ENCODE data around the gene DOK6.
"Not testable (repeated sequence)": the region's sequence is repeated elsewhere in the genome, so short reads cannot be mapped to it uniquely, and the experiment has no call there.

Gene DOK6

DNA sequence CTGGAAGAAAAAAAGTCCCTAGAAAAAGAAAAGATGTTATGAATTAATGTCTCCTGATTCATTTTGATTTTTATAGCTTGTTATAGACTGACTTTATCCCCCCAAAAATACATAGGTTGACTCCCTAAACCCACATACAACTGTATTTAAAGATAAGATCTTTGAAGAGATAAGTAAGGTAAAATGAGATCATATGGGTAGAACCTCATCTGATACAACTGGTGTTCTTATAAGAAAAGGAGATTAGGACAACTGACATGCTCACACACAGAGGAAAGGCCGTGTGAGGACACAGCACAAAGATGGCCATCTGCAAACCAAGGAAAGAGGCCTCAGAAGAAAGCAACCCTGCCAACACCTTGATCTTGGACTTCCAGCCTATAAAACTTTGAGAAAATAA, 429.5 kb downstream of the DOK6 start:
- DNase-seq: no peak

DNA sequence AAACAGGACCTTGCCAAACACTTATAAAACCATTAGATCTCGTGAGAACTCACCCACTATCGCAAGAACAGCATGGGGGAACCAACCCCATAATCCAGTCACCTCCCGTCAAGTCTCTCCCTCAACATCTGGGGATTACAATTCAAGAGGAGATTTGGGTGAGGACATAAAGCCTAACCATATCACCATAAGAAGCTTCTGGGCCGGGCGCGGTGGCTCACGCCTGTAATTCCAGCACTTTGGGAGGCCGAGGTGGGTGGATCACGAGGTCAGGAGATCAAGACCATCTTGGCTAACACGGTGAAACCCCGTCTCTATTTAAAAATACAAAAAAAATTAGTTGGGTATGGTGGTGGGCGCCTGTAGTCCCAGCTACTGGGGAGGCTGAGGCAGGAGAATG, 434.3 kb downstream of the DOK6 start:
- not testable (repeated sequence) for DNase-seq

DNA sequence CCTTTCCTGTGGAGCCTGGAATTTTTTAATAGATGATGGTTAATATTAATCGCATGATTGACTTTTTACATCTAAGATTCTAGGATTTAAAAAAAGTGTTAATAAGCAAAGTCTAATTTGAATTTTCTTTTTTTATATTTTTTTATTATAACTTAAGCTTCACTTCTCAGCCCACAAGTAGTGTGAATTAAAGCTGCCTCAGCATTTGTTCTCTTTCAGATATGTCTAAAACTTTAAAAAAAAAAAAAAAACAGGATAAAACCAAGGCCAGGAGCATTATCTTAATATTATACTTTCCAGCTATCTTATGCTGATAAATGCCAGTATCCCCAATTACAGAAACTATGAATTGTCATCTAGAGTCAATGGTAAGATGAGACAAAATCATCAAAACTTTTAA, 437.3 kb downstream of the DOK6 start:
- no peak for DNase-seq

DNA sequence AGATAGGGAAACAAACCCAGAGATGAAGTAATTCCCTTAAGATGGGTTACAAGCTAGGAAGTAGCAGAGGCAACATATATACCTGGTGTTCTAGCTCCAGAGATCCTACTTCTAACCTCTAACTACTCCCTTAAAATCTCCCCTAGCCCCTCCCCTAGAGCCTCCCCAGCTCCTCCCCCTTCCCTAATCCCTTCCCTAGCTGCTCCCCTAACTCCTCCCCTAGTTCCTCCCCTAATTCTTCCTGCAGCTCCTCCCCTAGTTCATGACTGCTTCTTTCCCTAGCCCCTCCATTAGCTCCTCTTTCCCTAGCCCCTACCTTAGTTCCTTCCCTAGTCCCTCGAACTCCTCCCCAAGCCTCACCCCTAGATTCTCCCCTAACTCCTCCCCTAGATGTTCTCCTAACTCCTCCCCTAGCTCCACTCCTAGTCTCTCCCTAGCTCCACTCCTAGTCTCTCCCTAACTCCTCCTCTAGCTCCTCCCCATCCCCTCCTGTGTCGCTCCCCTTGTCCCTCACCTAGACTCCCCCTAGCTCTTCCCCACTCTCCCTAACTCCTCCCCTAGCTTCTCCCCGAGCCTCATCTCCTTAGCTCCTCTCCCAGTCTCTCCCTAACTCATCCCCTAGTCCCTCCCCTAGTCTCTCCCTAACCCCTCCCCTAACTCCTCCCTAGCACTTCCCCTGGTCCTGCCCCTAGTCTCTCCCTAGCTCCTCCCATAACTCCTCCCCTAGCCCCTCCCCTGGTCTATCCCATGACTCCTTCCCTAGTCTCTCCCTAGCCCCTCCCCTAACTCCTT, 438.1 kb downstream of the DOK6 start:
- DNase-seq: no peak

DNA sequence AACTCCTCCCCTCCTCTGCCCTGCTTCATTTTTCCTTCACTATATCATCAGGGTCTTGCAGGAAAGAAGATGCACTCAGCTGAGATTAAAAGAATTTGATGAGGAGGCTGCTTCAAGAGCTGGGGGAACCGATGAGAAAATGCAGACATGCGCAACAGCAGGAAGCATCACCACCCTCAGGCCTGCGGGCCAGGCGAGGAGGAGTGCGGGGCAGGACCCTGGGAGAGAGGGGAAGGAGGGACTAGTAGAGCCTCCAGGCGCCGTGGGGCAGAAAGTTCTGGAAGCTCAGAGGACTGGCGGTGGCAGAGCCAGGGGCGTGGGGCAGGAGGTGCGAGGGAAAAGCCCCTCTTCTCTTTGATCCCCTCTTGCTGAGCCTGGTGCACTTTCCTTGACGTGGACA, 438.8 kb downstream of the DOK6 start:
- DNase-seq: no peak

DNA sequence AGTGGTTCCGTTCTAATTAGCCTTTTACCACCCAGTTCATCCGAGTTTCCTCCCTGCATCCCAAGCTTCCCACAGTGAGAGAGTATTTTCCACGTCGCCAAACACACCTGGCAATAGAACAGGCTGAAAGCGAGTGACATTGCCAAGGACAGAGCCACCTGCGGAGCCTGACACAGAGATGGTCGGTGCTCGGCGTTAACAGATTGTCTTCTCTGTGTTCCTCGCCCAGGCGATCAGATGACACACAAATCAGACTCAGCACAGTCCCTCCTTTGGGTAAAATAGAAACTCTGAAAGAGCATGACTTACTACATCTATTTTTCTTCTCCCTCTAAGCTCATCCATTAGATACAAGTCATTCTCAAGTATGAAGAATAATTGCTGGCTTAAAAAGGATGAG, 439.3 kb downstream of the DOK6 start:
- DNase-seq: no peak

DNA sequence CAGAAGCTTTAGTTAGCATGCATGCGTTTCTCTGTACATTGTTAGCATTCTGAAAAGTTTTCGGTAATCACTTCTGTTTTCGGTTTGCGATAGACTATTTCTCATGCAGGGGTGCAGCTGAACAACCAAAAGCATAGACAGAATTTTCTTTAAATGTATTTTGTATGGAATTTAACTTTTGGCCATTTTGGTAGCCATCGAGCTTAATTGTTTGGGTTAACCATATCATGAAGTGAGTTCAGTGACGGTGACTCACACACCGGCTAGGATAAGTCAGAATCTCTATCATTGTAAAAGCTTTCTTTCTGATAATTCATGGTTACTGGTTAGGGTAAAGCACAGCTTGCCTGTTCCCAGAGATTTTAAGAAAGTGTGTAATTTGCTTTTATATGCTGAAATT, 439.8 kb downstream of the DOK6 start:
- no peak for DNase-seq

DNA sequence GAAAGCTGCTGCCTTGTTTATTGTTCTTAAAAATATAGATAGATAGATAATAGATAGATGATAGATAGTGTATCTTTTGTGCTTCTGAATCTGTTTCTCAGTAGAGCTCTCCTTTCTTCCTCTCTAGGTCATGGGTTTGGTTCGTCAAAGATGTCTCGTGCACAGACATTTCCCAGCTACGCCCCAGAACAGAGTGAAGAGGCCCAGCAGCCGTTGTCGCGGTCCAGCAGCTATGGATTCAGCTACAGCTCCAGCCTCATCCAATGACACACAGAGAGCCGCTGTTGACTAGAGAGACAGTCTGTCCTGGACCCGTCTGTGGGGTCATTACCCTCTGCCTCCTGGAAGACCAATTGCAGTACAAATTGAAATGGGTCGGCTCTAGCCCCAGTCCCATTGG, 440.4 kb downstream of the DOK6 start:
- DNase-seq: no peak

DNA sequence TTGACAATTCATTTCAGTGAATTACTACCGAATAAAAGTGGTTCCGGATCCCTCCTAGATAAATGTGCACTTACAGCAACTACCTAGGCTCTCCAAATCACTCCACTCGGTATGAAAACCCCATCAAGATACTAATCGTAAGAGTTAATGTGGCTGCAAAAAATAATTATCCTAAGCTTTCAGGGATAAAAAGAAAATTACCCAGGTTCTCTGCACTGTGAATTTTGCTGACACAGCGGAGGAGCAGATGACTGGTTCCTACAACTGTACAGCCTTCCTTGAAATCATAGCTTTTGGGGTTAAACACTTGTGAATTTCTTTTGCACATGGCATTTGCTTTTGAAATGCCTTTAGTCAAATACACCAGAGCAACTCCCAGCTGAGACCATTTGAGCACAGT, 442.3 kb downstream of the DOK6 start:
- DNase-seq: no peak

DNA sequence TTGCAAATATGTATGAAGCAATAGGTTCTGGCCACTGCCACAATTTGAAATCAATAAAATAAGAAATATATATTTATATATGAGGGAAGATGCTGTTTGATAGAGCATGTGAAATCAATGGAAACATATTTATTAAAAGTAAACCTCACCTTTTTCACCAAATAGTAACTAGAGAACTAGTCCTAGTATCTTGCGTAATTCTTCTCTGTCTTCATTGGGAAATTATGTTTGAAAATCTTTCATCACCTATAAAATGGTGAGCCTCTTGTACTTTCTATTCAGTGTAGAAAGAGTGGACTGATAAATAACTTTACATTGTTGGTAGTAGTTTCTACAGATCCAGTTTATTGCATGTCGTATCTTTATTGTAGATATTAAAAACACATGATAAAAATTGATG, 444.0 kb downstream of the DOK6 start:
- DNase-seq: no peak

DNA sequence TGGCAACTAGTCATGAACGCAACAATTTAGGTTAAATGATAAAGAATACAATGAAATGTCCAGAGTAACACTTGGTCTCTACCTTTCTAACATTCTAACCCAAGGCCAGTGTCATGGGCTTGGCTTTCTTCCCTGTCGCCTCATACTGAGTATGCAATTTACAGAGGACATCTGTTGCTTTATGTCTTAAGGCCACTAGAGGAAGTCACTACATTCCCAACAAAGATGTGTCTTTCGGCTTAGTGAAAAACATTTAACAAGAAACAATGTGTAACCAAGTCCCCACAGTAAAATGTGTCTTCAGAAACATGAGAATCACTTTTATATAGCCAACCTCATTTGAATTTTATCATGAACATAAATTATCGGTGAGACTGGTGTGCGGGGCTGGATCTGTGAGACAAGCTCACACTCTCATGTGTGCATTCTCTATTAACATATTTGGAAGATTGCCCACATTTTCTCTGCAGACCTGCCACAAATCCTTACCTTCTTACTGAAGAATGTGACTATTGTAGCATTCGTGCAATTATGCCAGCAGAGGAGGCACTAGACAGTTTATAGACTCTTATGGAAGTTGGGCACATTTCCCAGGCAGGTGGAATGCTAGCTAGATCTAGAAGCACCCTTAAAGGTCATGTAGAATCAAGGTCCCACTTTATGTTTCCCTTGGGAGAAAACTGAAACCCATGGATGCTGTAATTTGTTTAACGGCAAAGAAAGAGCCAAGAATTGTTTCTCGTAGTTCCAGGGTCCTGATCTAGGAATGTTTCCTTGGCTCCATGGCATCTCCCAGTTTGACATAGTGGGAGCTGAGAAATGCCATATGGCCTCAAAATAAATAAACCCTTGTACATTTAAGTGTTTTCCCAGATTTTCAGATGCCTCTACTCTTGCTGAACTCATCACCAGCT, 445.2 kb downstream of the DOK6 start:
- DNase-seq: no peak

DNA sequence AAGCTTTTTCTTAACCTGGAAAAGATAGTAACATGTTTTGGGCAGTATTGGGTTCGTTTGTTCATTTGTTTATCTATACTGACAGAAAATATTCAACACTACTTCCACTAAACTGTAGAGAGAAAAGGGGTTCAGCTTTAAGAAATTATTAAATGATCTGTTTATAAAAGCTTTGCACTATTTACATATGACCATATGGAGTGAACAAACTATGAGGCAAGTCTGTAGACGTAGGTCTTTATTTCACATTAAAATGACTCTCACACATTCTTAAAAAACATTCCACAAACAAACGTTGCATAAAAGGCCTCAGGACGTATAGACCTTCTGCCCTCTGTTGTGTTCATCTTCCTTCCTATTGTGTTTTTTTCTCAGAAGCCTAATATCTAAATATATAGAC, 452.4 kb downstream of the DOK6 start:
- no peak for DNase-seq

DNA sequence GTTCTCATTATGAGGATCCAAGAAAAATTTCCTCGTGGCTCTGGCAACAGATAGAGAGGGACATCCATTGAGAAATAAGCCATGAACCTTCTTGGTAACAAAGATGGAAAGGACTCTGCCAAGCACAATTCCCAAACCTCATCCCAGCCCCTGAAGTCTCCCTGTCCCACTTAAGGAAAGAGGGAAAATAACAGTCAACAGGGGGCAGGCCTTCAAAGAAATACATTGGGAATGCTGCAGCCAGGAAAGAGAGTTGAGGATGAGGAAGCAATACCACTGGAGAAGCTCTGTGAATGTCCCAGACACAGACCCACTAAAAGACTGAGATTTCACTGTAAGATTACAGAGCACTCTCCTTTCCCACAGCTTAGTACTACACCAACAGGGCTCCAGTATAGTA, 453.8 kb downstream of the DOK6 start:
- DNase-seq: no peak

DNA sequence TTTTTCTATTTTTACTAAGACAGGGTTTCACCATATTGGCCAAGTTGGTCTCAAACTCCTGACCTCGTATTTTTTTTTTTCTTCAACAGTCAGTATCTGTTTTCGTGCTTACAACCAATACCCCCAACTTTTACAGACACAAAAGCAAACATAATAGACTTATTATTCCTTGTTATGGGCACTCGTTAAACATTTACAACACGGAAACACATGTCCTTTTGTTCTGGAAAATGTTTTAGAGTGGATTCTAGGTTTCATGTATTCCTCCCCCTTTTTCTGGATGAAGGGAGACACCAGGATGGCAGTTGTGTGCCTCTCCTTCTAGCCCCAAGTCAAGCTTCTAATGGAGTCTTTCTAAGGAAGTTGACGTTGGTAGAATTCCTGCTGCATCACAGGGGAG, 458.2 kb downstream of the DOK6 start:
- DNase-seq: no peak

DNA sequence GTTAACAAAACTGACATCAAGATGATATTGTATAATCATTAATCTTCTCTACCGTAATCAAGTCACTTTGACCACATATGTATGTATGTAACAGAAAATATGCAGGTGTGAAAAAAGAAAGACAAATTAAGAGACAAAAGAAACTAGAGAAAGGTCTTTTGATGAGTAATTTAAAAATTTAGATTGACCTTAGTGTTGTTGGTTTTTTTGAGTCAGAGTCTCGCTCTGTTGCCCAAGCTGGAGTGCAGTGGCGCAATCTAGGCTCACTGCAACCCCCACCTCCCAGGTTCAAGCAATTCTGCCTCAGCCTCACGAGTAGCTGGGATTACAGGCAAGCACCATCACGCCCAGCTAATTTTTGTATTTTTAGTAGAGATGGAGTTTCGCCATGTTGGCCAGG, 464.1 kb downstream of the DOK6 start:
- not testable (repeated sequence) for DNase-seq

DNA sequence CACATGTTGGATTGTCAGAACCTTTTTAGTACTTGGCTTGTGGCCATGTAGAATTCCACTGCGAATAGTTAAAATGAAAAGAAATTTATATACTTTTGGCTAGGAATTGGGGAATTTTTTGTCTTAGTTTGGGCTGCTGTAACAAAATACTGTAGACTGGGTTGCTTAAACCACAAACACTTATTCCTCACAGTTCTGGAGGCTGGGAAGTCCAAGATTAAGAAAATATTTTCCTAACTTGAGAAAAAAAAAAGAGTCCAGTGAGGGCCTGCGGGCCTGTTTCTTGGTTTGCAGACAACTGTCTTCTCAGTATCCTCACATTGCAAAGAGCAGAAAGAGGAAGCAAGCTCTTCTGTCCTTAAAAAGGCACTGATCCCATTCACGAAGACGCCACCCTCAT, 465.1 kb downstream of the DOK6 start:
- DNase-seq: no peak

DNA sequence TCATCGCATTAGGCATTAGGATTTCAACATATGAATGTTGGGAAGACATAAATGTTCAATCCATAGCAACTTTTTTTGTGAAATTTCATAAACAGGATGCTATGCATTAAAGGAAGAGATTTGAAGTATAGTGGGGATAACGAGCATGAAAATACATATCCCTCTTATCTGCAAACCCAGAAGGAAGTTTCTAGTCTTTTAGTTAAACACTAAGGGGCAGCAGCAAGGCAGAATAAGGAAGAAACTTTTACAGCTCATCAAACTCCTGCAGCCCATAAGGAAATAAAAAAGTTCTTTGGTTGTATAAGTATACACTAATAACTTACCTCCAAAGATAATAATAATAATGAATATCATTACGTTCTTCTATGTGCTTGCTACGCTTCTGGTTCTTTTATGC, 465.5 kb downstream of the DOK6 start:
- no peak for DNase-seq

DNA sequence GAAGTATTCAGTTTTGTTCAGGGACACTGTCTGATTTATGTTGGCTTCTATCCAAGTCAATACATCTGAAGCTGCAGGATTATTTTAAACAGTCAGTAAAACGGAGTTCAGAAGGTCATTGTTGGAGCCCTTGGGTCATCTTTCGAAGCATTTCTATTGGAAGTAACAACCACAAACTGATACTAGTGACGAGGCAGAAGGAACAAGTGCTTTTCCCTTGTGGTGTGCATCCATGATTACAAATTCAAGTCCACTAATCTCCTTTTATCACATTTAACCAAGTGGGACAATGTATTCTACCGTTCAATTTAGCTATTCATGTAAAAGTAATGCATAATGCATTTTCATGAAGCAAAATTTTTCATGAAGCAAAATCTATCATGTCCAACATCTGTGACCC, 470.0 kb downstream of the DOK6 start:
- no peak for DNase-seq

DNA sequence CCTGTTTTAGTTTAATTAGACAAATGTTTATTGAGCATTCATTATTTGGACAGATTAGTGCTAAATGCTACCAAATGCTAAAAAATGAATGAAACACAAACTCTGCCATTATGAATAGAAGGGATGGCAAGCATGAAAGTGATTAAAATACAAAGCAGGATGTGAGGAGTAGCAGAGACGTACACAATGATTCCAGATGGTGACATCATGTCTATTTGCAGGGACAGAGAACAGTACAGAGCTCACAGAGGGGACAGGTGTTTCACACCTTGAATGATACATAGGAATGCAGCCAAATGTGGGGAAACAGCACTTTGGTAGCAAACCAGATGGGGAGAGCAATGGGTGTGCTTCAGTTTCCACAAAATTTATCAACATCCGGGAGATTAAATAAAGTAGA, 470.7 kb downstream of the DOK6 start:
- DNase-seq: no peak

DNA sequence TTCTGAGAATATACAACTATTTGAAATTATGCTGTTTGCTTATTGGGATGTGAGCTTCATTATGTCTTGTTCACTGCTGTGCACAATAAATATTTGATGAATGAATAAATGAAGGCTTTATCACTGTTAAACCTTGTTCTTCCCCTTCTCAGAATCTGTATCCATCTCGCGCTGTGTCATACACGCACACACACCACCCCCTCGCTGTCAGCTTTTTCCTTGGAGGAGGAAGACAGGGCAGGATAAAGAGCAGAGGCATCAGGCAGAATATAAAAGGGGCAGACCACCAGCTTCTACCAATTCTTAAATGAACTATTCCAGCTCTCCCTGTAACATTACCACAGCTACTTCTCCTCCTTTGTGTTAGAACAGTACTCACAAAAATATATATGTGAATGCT, 472.0 kb downstream of the DOK6 start:
- no peak for DNase-seq

DNA sequence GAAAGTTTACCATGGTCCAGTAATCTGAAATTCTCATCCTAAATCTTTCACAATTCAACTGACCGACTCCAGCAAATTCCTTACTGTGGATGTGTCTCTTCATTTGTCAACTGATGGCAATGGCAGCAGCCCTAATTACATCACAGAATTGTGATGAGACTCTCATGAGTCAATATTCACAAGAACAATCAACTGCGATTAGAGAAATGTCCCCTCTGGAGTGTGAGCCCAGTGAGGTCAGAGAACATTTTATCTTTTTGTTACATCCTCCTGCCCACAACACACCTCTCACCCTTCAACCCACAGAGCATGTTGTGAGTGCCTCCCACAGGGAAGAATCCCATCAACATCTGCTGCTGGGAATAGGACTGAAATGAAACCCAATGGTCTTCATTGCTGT, 473.4 kb downstream of the DOK6 start:
- DNase-seq: no peak

DNA sequence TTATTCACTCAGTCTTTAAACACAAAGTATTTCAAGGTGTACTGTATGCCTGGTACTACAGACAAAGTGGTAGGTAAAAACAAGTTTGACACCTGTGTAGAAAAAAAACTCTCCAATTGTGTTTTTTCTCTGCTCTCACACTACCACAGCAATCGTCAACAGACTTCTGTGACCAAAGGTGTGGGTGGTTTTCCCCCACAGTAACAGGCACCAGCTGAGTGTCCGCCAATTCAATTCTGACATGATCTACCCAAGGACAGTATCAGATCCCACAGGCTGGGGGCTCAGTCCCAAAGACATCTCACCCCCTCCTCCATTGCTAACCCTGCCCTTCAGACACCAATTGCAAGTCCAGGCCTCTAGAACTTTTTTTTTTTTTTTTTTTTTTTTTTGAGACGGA, 475.8 kb downstream of the DOK6 start:
- no peak for DNase-seq

DNA sequence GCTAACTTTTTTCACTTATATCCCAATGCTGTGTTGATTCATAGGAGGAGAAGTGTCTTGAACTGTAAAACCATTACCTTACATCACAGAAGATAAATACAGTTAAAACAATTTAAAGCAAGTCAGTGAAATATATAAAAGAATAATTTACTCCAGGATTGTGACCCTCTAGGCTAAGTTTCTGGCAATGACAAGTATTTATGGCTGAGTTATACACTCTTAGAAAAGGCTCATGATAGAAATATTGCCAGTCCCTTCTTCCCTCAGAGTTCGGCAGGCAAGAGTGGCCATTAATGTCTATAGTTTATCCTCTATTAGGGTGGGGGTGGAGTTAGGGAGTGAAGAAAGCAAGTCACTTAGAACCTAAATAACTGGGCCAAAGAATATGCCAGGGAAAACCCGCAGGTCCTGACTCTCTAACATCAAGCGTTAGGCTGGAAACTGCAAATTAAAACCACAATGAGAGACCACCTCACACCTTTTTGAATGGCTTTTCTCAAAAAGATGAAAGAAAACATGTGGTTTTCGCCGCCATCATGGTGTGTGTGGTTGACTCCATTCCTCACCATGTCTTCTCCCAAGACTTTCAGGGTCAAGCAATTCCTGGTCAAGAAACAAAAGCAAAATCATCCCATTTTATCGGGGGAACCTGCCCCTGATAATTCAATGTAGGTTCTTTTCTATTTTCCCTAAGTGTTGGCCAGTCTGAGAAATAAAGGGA, 477.7 kb downstream of the DOK6 start:
- no peak for DNase-seq

DNA sequence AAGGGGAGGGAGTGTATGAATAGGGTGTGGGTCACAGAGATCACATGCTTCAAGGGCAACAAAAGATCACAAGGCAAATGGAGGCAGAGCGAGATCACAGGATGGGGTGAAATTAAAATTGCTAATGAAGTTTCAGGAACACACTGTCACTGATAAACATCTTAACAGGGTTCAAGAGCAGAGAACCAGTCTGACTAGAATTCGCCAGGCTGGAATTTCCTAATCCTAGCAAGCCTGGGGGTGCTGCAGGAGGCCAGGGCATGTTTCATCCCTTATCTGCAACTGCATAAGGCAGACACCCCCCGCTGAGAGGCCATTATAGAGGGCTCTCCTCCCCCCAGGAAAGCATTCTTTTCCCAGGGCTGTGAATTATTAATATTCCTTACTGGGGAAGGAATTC, 478.4 kb downstream of the DOK6 start:
- DNase-seq: not testable (repeated sequence)

All from KG1 (cell line).